ENCODE data around the gene SUN5.
"Not testable (repeated sequence)": the region's sequence is repeated elsewhere in the genome, so short reads cannot be mapped to it uniquely, and the experiment has no call there.

- TF ChIP-seq CTCF, POLR2A (IDR thresholded peaks at IDR 0.05): not testable (repeated sequence)
Measured at GRCh38 chr20:32974204-32975064, 29.8 kb downstream of the SUN5 start.
